ENCODE results near the gene JRKL.

DNA sequence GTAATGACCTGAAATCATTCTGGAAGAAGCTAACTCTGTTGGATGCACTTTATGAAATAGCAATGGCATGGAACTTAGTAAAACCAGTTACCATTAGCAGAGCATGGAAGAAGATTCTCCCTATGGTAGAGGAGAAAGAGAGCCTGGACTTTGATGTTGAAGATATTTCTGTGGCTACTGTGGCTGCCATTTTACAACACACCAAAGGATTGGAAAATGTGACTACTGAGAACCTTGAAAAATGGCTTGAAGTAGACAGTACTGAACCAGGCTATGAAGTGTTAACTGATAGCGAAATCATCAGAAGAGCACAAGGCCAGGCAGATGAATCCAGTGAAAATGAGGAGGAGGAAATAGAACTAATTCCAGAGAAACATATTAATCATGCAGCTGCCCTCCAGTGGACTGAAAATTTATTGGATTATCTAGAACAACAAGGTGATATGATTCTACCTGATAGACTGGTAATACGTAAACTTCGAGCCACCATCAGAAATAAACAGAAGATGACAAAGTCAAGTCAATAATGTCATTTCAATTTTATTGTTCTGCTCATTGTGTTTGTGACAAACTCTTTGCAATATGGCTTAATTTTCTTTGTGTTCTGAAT is 2.0 kb downstream of the JRKL start:
- TF ChIP-seq POLR2A (IDR thresholded peaks at IDR 0.05) = no peak
- no peak for TF ChIP-seq CTCF (IDR thresholded peaks at IDR 0.05)
